Keratinocyte (primary cell): Measurements from ENCODE around the gene REPS2. TPM values are rescaled to one million over a fixed set of nuclear protein-coding genes. Genes with fewer than 3 reads are reported as not detected.

ENCODE experiments used
- DNase-seq: peaks from one replicate; pipeline ENCODE4 v3.0.0-alpha.2; 2011; ENCODE audit warnings: low read depth, missing footprints, low spot score
- FAIRE-seq: peaks from 2 replicates; lab custom pipeline; 2011; peaks lifted over from hg19 to GRCh38; lab: Jason Lieb, UNC
- H2AFZ ChIP-seq: 2 replicates; pipeline ENCODE4 v1.6.0; 2012; ENCODE audit warnings: low read length, control low read depth, inconsistent platforms; ENCODE audit not compliant: control insufficient read depth
- H3K27ac ChIP-seq: 2 replicates; pipeline ENCODE4 v1.5.1; 2011; ENCODE audit warnings: low read length; ENCODE audit not compliant: control insufficient read depth, insufficient read depth
- H3K27me3 ChIP-seq: 3 replicates; pipeline ENCODE4 v1.6.0; 2011; ENCODE audit warnings: low read length; ENCODE audit not compliant: control insufficient read depth, insufficient read depth; ENCODE audit errors: extremely low read depth
- H3K36me3 ChIP-seq, 2 experiments: 2 replicates in 1 of 2; 3 replicates in 1 of 2; pipeline ENCODE4 v1.5.1; 2011; ENCODE audit warnings: low read length in 2 of 2, mild to moderate bottlenecking in 1 of 2; ENCODE audit not compliant: control insufficient read depth in 2 of 2, insufficient read depth in 2 of 2; ENCODE audit errors: extremely low read depth in 1 of 2
- H3K4me1 ChIP-seq: 3 replicates; pipeline ENCODE4 v1.5.1; 2011; ENCODE audit warnings: low read length; ENCODE audit not compliant: control insufficient read depth, insufficient read depth; ENCODE audit errors: extremely low read depth
- H3K4me2 ChIP-seq: 3 replicates; pipeline ENCODE4 v1.6.0; 2011; ENCODE audit warnings: low read depth, low read length; ENCODE audit not compliant: control insufficient read depth, insufficient read depth; ENCODE audit errors: extremely low read depth
- H3K4me3 ChIP-seq, 3 experiments: fragments of 200-600 bp in 1 of 3; sonication (generic) in 1 of 3; 2 replicates in 2 of 3; 3 replicates in 1 of 3; pipeline ENCODE4 v1.5.1; 2011 to 2016; ENCODE audit warnings: low read length in 3 of 3, mild to moderate bottlenecking in 3 of 3, control low read depth in 2 of 3, inconsistent platforms in 1 of 3, low read depth in 1 of 3, mixed read lengths in 1 of 3, mixed run types in 1 of 3, moderate library complexity in 1 of 3; ENCODE audit not compliant: control insufficient read depth in 2 of 3, insufficient read depth in 2 of 3; ENCODE audit errors: extremely low read depth in 1 of 3
- H3K79me2 ChIP-seq: 2 replicates; pipeline ENCODE4 v1.6.0; 2012; ENCODE audit warnings: low read length; ENCODE audit not compliant: control insufficient read depth, insufficient read depth
- H3K9ac ChIP-seq: 3 replicates; pipeline ENCODE4 v1.6.0; 2011; ENCODE audit warnings: low read length; ENCODE audit not compliant: control insufficient read depth, insufficient read depth; ENCODE audit errors: extremely low read depth
- H3K9me1 ChIP-seq: 3 replicates; pipeline ENCODE4 v1.6.0; 2011; ENCODE audit warnings: low read length; ENCODE audit not compliant: control insufficient read depth, insufficient read depth; ENCODE audit errors: extremely low read depth
- H3K9me3 ChIP-seq: 2 replicates; pipeline ENCODE4 v1.5.1; 2012; ENCODE audit warnings: low read depth, low read length; ENCODE audit not compliant: control insufficient read depth
- H4K20me1 ChIP-seq: 3 replicates; pipeline ENCODE4 v1.6.0; 2011; ENCODE audit warnings: low read length; ENCODE audit not compliant: control insufficient read depth, insufficient read depth; ENCODE audit errors: extremely low read depth
- EZH2 ChIP-seq: IDR thresholded peaks from one replicate; pipeline ENCODE4 v1.6.1; 2012; ENCODE audit warnings: inconsistent platforms, mild to moderate bottlenecking, low read length, moderate library complexity
- dilution Hi-C: fragments of 300-500 bp; cut with MboI; formaldehyde crosslinking; loops from one replicate; pipeline ENCODE4 v1.7.0; 2020; ENCODE audit warnings: low sequenced_read_pairs; ENCODE audit not compliant: extremely low pct_ligation_motif_present
- polyA plus RNA-seq, 5 experiments: library from polyadenylated mRNA; depleted of rRNA in 3 of 5; stranded (reverse) in 3 of 5; stranded (forward) in 1 of 5; unstranded in 1 of 5; fragments of >200 nt; gene quantifications; 1 replicate in 1 of 5; 2 replicates in 3 of 5; 3 replicates in 1 of 5; pipeline versions ENCODE4 v1.2.1 to v1.2.3, GENCODE V29; 2011 to 2012; ENCODE audit warnings: missing spikeins in 2 of 5, low read depth in 1 of 5, low replicate concordance in 1 of 5
- TF ChIP-seq, protein P1 (sequence below), 3 experiments: IDR thresholded peaks in 1 of 3; conservative IDR thresholded peaks in 1 of 3; optimal IDR thresholded peaks in 1 of 3; 2 replicates in 2 of 3; 3 replicates in 1 of 3; pipeline versions ENCODE3 to v1.5.1; 2011; ENCODE audit warnings: low read length in 3 of 3, mild to moderate bottlenecking in 3 of 3, moderate library complexity in 2 of 3, control low read depth in 1 of 3, inconsistent platforms in 1 of 3; ENCODE audit not compliant: insufficient read depth in 2 of 3; ENCODE audit errors: extremely low read depth in 1 of 3

REPS2 gene
- polyA plus RNA-seq, 1 donor (not counting 4 experiments of a cell fraction or from before 2014, with no cell fraction given) = 2.4 TPM

- Histone ChIP-seq H3K9ac (no peak overlapping the region), H3K4me2 (no peak overlapping the region), H3K27me3 (no peaks in the 10 kb centered on the region), H3K4me3 (no peak overlapping the region), H4K20me1 (no peaks in the 10 kb centered on the region), H3K36me3 (no peaks in the 10 kb centered on the region), H3K27ac (no peak overlapping the region), H3K9me3 (no peaks in the 10 kb centered on the region), H2AFZ (no peak overlapping the region), H3K9me1 (no peaks in the 10 kb centered on the region), H3K4me1 (no peaks in the 10 kb centered on the region), H3K79me2 (no peaks in the 10 kb centered on the region)
- DNase-seq (no peak), FAIRE-seq (no peak)
- dilution Hi-C loops = no loop called here
- TF ChIP-seq, protein P1, sequence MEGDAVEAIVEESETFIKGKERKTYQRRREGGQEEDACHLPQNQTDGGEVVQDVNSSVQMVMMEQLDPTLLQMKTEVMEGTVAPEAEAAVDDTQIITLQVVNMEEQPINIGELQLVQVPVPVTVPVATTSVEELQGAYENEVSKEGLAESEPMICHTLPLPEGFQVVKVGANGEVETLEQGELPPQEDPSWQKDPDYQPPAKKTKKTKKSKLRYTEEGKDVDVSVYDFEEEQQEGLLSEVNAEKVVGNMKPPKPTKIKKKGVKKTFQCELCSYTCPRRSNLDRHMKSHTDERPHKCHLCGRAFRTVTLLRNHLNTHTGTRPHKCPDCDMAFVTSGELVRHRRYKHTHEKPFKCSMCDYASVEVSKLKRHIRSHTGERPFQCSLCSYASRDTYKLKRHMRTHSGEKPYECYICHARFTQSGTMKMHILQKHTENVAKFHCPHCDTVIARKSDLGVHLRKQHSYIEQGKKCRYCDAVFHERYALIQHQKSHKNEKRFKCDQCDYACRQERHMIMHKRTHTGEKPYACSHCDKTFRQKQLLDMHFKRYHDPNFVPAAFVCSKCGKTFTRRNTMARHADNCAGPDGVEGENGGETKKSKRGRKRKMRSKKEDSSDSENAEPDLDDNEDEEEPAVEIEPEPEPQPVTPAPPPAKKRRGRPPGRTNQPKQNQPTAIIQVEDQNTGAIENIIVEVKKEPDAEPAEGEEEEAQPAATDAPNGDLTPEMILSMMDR (optimal IDR thresholded peaks at IDR 0.05 in 1 of 3, IDR thresholded peaks at IDR 0.05 in 1 of 3, conservative IDR thresholded peaks at IDR 0.05 in 1 of 3; ENCODE audit: extremely low read depth in 1 of 3, insufficient read depth in 2 of 3, low read length in 3 of 3) = no peak
These were observed 239.0 kb downstream of the REPS2 start for GRCh38 chrX:17185431-17185830.

DNA sequence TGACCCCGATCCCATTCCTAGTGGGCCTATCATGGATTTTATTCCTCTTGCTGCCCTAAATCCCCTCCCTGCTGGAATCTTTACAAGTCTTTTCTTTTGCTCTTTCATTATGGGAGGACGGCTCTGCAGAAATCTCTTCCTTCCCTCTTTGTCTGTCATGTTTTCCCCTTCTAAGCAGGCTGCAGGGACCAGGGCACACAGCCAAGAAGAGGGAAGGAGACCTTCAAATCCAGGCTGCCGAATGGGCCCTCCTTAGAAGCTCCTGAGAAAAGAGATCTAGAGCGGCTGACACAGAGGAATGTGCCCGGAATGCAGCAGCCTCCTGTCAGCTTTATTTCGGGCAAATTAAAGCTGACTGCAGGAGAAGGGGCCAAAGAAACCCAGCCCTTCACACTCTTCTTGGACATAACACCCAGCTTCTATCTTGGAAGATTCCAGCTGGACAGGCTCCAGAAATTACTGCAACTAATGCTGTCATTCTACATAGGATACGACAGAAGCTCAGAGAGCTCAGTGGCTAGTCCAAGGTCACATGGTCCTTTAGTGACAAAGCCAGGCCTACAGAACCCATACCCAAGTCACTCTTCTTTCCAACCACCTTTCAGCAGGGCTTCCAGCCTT is 240.8 kb downstream of the REPS2 start:
- no peak for TF ChIP-seq EZH2
- TF ChIP-seq, protein P1 (optimal IDR thresholded peaks at IDR 0.05 in 1 of 3, IDR thresholded peaks at IDR 0.05 in 1 of 3, conservative IDR thresholded peaks at IDR 0.05 in 1 of 3; ENCODE audit: extremely low read depth in 1 of 3, insufficient read depth in 2 of 3, low read length in 3 of 3) = no peak
- no peak for FAIRE-seq
- no peaks in the 10 kb centered on the region for H4K20me1 ChIP-seq
- H3K9me3 ChIP-seq = no peaks in the 10 kb centered on the region
- no peak overlapping the region for H3K9ac ChIP-seq
- dilution Hi-C loops = no loop called here
- no peak overlapping the region for H3K4me2 ChIP-seq
- no peak for DNase-seq
- no peaks in the 10 kb centered on the region for H3K9me1 ChIP-seq
- no peak overlapping the region for H3K27ac ChIP-seq
- H2AFZ ChIP-seq = no peak overlapping the region
- no peak overlapping the region for H3K4me3 ChIP-seq
- no peaks in the 10 kb centered on the region for H3K4me1 ChIP-seq
- no peaks in the 10 kb centered on the region for H3K36me3 ChIP-seq
- H3K79me2 ChIP-seq = no peaks in the 10 kb centered on the region
- no peaks in the 10 kb centered on the region for H3K27me3 ChIP-seq
